ENCODE data around the gene DVL1.

Gene DVL1

DNA sequence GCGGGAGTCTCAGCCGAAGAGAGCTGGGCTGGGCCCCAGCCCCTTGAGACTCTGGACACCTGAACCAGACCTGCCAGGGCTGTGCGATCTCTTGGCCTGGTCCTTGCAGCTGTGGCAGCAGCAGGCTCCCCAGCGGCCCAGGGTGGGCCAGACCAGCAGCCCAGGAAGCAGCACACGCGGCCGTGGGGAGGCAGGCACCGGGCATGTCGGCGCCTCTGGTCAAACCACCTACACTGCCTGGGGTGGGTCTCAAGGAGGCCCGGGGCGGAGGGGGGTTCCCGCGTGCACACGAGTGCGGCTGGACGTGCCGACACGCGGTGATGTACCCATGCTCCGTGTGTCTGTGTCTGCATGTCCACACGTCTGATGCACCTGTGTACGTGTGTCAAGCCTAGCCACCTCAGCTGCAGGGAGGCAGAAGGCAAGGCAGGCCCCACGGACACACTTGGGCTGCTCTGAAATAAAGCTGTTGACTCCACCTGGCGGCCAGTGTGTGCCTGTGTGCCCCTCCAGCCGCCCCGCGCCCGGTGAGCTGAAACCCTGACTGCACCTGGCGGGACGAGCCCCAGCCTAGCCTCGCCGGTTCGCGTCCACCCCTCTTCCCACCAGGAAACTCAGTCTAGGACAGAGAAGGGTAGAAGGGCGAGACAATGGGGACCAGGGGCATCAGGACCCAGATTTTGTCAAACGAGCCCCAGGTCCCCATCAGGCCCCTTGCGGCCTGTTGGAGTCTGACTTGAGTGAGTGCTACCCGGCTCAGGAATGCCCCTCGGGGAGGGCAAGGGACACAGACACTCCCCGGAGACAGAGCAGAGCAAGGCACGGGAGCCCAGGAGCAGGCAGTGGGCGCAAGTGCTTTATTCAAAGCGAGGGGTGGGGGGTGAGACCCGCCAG, 57.4 kb downstream of the DVL1 start:
- no peak overlapping the region for H3K4me3 ChIP-seq (replicated peaks; ENCODE audit: low read depth, low read length)
- TF ChIP-seq, protein P1, sequence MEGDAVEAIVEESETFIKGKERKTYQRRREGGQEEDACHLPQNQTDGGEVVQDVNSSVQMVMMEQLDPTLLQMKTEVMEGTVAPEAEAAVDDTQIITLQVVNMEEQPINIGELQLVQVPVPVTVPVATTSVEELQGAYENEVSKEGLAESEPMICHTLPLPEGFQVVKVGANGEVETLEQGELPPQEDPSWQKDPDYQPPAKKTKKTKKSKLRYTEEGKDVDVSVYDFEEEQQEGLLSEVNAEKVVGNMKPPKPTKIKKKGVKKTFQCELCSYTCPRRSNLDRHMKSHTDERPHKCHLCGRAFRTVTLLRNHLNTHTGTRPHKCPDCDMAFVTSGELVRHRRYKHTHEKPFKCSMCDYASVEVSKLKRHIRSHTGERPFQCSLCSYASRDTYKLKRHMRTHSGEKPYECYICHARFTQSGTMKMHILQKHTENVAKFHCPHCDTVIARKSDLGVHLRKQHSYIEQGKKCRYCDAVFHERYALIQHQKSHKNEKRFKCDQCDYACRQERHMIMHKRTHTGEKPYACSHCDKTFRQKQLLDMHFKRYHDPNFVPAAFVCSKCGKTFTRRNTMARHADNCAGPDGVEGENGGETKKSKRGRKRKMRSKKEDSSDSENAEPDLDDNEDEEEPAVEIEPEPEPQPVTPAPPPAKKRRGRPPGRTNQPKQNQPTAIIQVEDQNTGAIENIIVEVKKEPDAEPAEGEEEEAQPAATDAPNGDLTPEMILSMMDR (IDR thresholded peaks at IDR 0.05; ENCODE audit: low read depth, low read length, missing control alignments), result peak; percentile 54
- DNase-seq (ENCODE audit: extremely low read depth, low read depth), result no peak

DNA sequence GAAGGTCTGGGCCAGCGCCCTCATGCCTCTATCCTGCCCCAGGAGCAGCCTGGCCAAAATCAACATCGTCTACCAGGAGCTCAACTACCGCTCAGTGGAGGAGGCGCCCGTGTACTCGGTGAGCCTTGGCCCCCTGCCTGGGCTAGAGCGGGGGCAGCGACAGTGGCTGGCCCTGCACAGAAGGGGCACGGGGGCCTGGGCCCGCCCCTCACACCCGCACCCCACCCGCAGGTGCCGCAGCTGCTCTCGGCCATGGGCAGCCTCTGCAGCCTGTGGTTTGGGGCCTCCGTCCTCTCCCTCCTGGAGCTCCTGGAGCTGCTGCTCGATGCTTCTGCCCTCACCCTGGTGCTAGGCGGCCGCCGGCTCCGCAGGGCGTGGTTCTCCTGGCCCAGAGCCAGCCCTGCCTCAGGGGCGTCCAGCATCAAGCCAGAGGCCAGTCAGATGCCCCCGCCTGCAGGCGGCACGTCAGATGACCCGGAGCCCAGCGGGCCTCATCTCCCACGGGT, 58.1 kb downstream of the DVL1 start:
- DNase-seq (ENCODE audit: extremely low read depth, low read depth), result no peak
- TF ChIP-seq, protein P1 (IDR thresholded peaks at IDR 0.05; ENCODE audit: low read depth, low read length, missing control alignments), result no peak
- no peak overlapping the region for H3K4me3 ChIP-seq (replicated peaks; ENCODE audit: low read depth, low read length)

DNA sequence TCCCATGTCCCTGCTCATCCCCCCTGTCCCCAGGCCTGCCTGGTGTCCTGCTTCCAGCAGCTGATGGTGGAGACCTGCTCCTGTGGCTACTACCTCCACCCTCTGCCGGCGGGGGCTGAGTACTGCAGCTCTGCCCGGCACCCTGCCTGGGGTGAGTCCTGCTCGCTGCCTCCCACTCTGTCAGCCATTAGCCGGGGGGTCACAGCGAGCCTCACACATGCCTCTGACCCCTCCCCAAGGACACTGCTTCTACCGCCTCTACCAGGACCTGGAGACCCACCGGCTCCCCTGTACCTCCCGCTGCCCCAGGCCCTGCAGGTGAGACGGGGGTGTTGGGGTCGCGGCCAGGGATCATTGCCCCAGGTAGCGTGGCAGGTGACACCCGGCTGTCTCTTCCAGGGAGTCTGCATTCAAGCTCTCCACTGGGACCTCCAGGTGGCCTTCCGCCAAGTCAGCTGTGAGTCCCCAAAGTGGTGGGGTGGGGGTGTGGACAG, 58.9 kb downstream of the DVL1 start:
- H3K4me3 ChIP-seq (replicated peaks; ENCODE audit: low read depth, low read length), result no peak overlapping the region
- TF ChIP-seq, protein P1 (IDR thresholded peaks at IDR 0.05; ENCODE audit: low read depth, low read length, missing control alignments), result peak; percentile 40
- no peak for DNase-seq (ENCODE audit: extremely low read depth, low read depth)

DNA sequence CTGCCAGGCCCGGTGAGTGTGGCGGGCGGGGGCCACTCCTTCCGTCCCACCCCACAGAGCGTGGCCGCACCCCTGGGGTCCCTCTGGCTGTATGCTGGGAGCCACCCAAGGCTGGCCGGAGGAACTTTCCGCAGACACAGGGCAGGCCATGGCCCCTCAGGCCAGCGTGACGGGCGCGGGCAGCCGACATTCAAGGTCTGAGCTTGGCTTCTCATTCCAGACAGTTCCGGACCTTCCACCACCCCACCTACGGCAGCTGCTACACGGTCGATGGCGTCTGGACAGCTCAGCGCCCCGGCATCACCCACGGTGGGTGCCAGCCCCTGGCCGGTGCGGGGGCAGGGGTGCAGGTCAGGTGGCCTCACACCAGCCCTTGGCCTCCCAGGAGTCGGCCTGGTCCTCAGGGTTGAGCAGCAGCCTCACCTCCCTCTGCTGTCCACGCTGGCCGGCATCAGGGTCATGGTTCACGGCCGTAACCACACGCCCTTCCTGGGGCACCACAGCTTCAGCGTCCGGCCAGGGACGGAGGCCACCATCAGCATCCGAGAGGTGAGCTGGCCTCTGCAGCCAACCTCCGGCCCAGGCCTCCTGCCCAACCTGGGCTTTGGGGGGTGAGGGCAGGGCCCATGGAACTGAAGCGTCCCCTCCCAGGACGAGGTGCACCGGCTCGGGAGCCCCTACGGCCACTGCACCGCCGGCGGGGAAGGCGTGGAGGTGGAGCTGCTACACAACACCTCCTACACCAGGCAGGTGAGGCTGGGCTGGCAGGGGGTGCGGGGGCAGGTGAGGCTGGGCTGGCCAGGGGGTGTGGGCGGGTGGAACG, 61.7 kb downstream of the DVL1 start:
- H3K4me3 ChIP-seq (replicated peaks; ENCODE audit: low read depth, low read length), result no peak overlapping the region
- no peak for DNase-seq (ENCODE audit: extremely low read depth, low read depth)

DNA sequence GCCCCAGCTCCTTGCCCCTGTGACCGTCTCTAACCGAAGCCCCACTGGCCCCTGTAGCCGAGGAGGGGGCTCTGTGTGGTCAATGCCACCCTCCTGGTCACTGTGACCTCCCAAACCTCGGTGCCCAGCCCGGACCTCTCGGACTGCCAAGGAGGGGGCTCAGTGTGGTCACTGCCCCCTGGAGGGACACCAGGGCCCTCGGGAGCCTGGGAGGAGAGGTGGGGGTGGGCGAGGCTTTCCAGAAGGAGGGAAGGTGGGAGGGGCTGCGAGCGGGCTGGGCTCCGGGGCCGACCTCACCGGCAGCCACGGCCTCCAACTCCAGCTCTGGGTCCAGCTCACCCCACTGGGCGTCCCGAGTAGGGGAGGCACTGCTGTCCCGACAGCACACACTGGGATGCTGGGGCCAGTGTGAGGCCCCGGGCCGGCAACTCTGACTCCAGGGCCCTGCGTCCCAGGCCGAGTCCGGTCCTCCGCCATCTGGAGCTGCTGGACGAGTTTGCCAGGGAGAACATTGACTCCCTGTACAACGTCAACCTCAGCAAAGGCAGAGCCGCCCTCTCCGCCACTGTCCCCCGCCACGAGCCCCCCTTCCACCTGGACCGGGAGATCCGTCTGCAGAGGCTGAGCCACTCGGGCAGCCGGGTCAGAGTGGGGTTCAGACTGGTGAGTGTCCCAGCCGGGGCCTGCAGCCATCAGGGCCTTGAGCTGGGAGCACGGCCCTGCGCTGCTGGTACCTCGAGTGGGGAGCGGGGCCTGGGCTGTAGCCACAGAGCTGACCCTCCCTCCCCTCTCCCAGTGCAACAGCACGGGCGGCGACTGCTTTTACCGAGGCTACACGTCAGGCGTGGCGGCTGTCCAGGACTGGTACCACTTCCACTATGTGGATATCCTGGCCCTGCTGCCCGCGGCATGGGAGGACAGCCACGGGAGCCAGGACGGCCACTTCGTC, 62.6 kb downstream of the DVL1 start:
- DNase-seq (ENCODE audit: extremely low read depth, low read depth), result no peak
- TF ChIP-seq, protein P1 (IDR thresholded peaks at IDR 0.05; ENCODE audit: low read depth, low read length, missing control alignments), result no peak
- no peak overlapping the region for H3K4me3 ChIP-seq (replicated peaks; ENCODE audit: low read depth, low read length)

More for the DNA sequence above, 61.7 kb downstream of the DVL1 start:
- TF ChIP-seq, protein P1 (IDR thresholded peaks at IDR 0.05; ENCODE audit: low read depth, low read length, missing control alignments), result no peak

Measured in HFF-Myc (cell line).